ENCODE measurements around the gene MAN1B1. TPM values are rescaled to one million over a fixed set of nuclear protein-coding genes. Genes with fewer than 3 reads are reported as not detected.

MAN1B1 gene
- polyA plus RNA-seq, 1 donor (not counting 4 experiments of a cell fraction or from before 2014, with no cell fraction given): 34.3 TPM

GRCh38 chr9:137138058-137138721 is 51.4 kb downstream of the MAN1B1 start:
- no peaks in the 10 kb centered on the region for H3K9me3 ChIP-seq (ENCODE audit: control insufficient read depth, low read depth, low read length)
- DNase-seq (ENCODE audit: low read depth, low spot score): no peak
- H3K9me1 ChIP-seq (ENCODE audit: control insufficient read depth, extremely low read depth, insufficient read depth, low read length): no peaks in the 10 kb centered on the region
- no peaks in the 10 kb centered on the region for H3K36me3 ChIP-seq (ENCODE audit: control insufficient read depth in 2 of 2, extremely low read depth in 1 of 2, insufficient read depth in 2 of 2, low read length in 2 of 2)
- no peak overlapping the region for H2AFZ ChIP-seq (ENCODE audit: control insufficient read depth, low read length)
- no peak for FAIRE-seq
- dilution Hi-C loops (cut with MboI; ENCODE audit: extremely low pct_ligation_motif_present, low sequenced_read_pairs): no loop called here
- H3K79me2 ChIP-seq (ENCODE audit: control insufficient read depth, insufficient read depth, low read length): no peaks in the 10 kb centered on the region
- H3K4me2 ChIP-seq (ENCODE audit: control insufficient read depth, extremely low read depth, insufficient read depth, low read depth, low read length): no peak overlapping the region
- no peak overlapping the region for H3K9ac ChIP-seq (ENCODE audit: control insufficient read depth, extremely low read depth, insufficient read depth, low read length)
- no peaks in the 10 kb centered on the region for H3K4me1 ChIP-seq (ENCODE audit: control insufficient read depth, extremely low read depth, insufficient read depth, low read length)
- TF ChIP-seq, protein P1, sequence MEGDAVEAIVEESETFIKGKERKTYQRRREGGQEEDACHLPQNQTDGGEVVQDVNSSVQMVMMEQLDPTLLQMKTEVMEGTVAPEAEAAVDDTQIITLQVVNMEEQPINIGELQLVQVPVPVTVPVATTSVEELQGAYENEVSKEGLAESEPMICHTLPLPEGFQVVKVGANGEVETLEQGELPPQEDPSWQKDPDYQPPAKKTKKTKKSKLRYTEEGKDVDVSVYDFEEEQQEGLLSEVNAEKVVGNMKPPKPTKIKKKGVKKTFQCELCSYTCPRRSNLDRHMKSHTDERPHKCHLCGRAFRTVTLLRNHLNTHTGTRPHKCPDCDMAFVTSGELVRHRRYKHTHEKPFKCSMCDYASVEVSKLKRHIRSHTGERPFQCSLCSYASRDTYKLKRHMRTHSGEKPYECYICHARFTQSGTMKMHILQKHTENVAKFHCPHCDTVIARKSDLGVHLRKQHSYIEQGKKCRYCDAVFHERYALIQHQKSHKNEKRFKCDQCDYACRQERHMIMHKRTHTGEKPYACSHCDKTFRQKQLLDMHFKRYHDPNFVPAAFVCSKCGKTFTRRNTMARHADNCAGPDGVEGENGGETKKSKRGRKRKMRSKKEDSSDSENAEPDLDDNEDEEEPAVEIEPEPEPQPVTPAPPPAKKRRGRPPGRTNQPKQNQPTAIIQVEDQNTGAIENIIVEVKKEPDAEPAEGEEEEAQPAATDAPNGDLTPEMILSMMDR (optimal IDR thresholded peaks at IDR 0.05 in 1 of 3, IDR thresholded peaks at IDR 0.05 in 1 of 3, conservative IDR thresholded peaks at IDR 0.05 in 1 of 3; ENCODE audit: extremely low read depth in 1 of 3, insufficient read depth in 2 of 3, low read length in 3 of 3): no peak
- no peak for TF ChIP-seq EZH2 (IDR thresholded peaks at IDR 0.05; ENCODE audit: low read length)
- peaks cover 68% of the 10 kb centered on the region for H3K27me3 ChIP-seq (ENCODE audit: control insufficient read depth, extremely low read depth, insufficient read depth, low read length)
- H3K27ac ChIP-seq (ENCODE audit: control insufficient read depth, insufficient read depth, low read length): no peak overlapping the region
- H4K20me1 ChIP-seq (ENCODE audit: control insufficient read depth, extremely low read depth, insufficient read depth, low read length): no peaks in the 10 kb centered on the region
- H3K4me3 ChIP-seq (ENCODE audit: control insufficient read depth in 2 of 3, extremely low read depth in 1 of 3, insufficient read depth in 2 of 3, low read depth in 1 of 3, low read length in 3 of 3): no peak overlapping the region

- Histone ChIP-seq H3K27ac (ENCODE audit: control insufficient read depth, insufficient read depth, low read length) (no peak within 1 kb of the TSS), H3K36me3 (ENCODE audit: control insufficient read depth in 2 of 2, extremely low read depth in 1 of 2, insufficient read depth in 2 of 2, low read length in 2 of 2) (no peaks in the 10 kb centered on the region), H3K9me3 (ENCODE audit: control insufficient read depth, low read depth, low read length) (no peaks in the 10 kb centered on the region), H3K9me1 (ENCODE audit: control insufficient read depth, extremely low read depth, insufficient read depth, low read length) (no peaks in the 10 kb centered on the region), H3K9ac (ENCODE audit: control insufficient read depth, extremely low read depth, insufficient read depth, low read length) (no peak within 1 kb of the TSS), H4K20me1 (ENCODE audit: control insufficient read depth, extremely low read depth, insufficient read depth, low read length) (no peaks in the 10 kb centered on the region), H3K79me2 (ENCODE audit: control insufficient read depth, insufficient read depth, low read length) (no peaks in the 10 kb centered on the region), H3K4me3 (ENCODE audit: control insufficient read depth in 2 of 3, extremely low read depth in 1 of 3, insufficient read depth in 2 of 3, low read depth in 1 of 3, low read length in 3 of 3) (no peak within 1 kb of the TSS), H3K4me1 (ENCODE audit: control insufficient read depth, extremely low read depth, insufficient read depth, low read length) (no peaks in the 10 kb centered on the region), H3K4me2 (ENCODE audit: control insufficient read depth, extremely low read depth, insufficient read depth, low read depth, low read length) (no peak within 1 kb of the TSS), H2AFZ (ENCODE audit: control insufficient read depth, low read length) (no peak within 1 kb of the TSS), H3K27me3 (ENCODE audit: control insufficient read depth, extremely low read depth, insufficient read depth, low read length) (peaks cover 73% of the 10 kb centered on the region)
- no peak for TF ChIP-seq EZH2 (IDR thresholded peaks at IDR 0.05; ENCODE audit: low read length)
- TF ChIP-seq, protein P1 (optimal IDR thresholded peaks at IDR 0.05 in 1 of 3, IDR thresholded peaks at IDR 0.05 in 1 of 3, conservative IDR thresholded peaks at IDR 0.05 in 1 of 3; ENCODE audit: extremely low read depth in 1 of 3, insufficient read depth in 2 of 3, low read length in 3 of 3): no peak
- no peak for DNase-seq (ENCODE audit: low read depth, low spot score)
- dilution Hi-C loops (cut with MboI; ENCODE audit: extremely low pct_ligation_motif_present, low sequenced_read_pairs): no loop called here
- FAIRE-seq: no peak
These were observed 52.1 kb downstream of the MAN1B1 start, which contains the start of gene GRIN1 for GRCh38 chr9:137138722-137139467. Gene GRIN1 (plus strand): TSS chr9:137139154. CDS start chr9:137139487, 333 bp downstream.

Measured in keratinocyte (primary cell).